Panc1 (cell line): Measurements from ENCODE around the gene RWDD4. TPM values are rescaled to one million over a fixed set of nuclear protein-coding genes. Genes with fewer than 3 reads are reported as not detected.

ENCODE experiments used
- ATAC-seq: fragments of 200-7000 bp; cut with Tn5 transposase; 2 replicates; pipeline ENCODE4 v1.9.1; 2020; ENCODE audit warnings: mild to moderate bottlenecking, moderate library complexity
- BruUV-seq: library from RNA; stranded (reverse); fragments of 400-500 nt; replicated peaks from 2 replicates; lab custom pipeline; 2021; lab: Mats Ljungman, UMichigan
- CTCF ChIA-PET: fragments of 300-600 bp; sonication (Branson Sonifier 250); formaldehyde crosslinking; loops from one replicate; lab custom pipeline; 2022; ENCODE audit warnings: antibody characterized with exemption; lab: Charles Lee
- POLR2A ChIA-PET: fragments of 300-600 bp; sonication (Branson Sonifier 250); formaldehyde crosslinking; loops from one replicate; lab custom pipeline; 2022; ENCODE audit warnings: antibody characterized with exemption; lab: Charles Lee
- DNase-seq: peaks from one replicate; pipeline ENCODE4 v3.0.0-alpha.2; 2010; ENCODE audit warnings: low read depth, low spot score
- H3K27ac ChIP-seq: 2 replicates; pipeline ENCODE4 v1.5.1; 2011; ENCODE audit warnings: mild to moderate bottlenecking, low read length, inconsistent platforms
- H3K27me3 ChIP-seq: fragments of 200-500 bp; sonication (Bioruptor generic); 2 replicates; pipeline ENCODE4 v1.6.0; 2014; ENCODE audit warnings: low read length, inconsistent platforms; ENCODE audit not compliant: control insufficient read depth, insufficient read depth
- H3K36me3 ChIP-seq: fragments of 200-500 bp; sonication (Bioruptor generic); 2 replicates; pipeline ENCODE4 v1.5.1; 2014; ENCODE audit warnings: inconsistent platforms, mild to moderate bottlenecking, low read length, moderate library complexity; ENCODE audit not compliant: control insufficient read depth, insufficient read depth
- H3K4me1 ChIP-seq: 2 replicates; pipeline ENCODE4 v1.5.1; 2011; ENCODE audit warnings: inconsistent platforms, mild to moderate bottlenecking, low read length, moderate library complexity; ENCODE audit not compliant: control insufficient read depth, insufficient read depth
- H3K4me3 ChIP-seq, 2 experiments: 2 replicates each; pipeline ENCODE4 v1.5.1; 2011 to 2012; ENCODE audit warnings: low read depth in 2 of 2, low read length in 2 of 2, mild to moderate bottlenecking in 2 of 2, inconsistent platforms in 1 of 2, moderate library complexity in 1 of 2
- H3K9me3 ChIP-seq: fragments of 200-500 bp; sonication (Bioruptor generic); 2 replicates; pipeline ENCODE4 v1.5.1; 2014; ENCODE audit warnings: low read depth, mild to moderate bottlenecking, inconsistent platforms, low read length, moderate library complexity; ENCODE audit not compliant: control insufficient read depth, insufficient read depth
- CTCF ChIP-seq: fragments of 450-650 bp; IDR thresholded peaks from 2 replicates; pipeline ENCODE4 v1.5.1; 2017; ENCODE audit warnings: mild to moderate bottlenecking
- POLR2AphosphoS5 ChIP-seq: IDR thresholded peaks from 2 replicates; pipeline ENCODE4 v1.6.1; 2012; ENCODE audit warnings: mild to moderate bottlenecking, low read depth, low read length, moderate library complexity
- REST ChIP-seq, 2 experiments: IDR thresholded peaks; 2 replicates each; pipeline ENCODE4 v1.6.1; 2011 to 2012; ENCODE audit warnings: low read depth in 2 of 2, control low read depth in 1 of 2, low read length in 1 of 2, mild to moderate bottlenecking in 1 of 2, moderate library complexity in 1 of 2; ENCODE audit not compliant: insufficient read depth in 1 of 2
- SIN3A ChIP-seq: IDR thresholded peaks from 2 replicates; pipeline ENCODE4 v1.6.1; 2012; ENCODE audit warnings: low read depth, mild to moderate bottlenecking, low read length, moderate library complexity, borderline replicate concordance; ENCODE audit not compliant: insufficient read depth
- TCF7L2 ChIP-seq: IDR thresholded peaks from 2 replicates; pipeline ENCODE4 v1.6.1; 2011; ENCODE audit warnings: mild to moderate bottlenecking, low read depth, low read length, inconsistent platforms
- in situ Hi-C: cut with HindIII; loops from 2 replicates; pipeline ENCODE4 v1.10.0; 2016; ENCODE audit warnings: low sequenced_read_pairs, low pct_unique_long_range_greater_than_20kb
- intact Hi-C: fragments of 100-400 bp; cut with micrococcal nuclease; formaldehyde crosslinking; loops from one replicate; pipeline ENCODE4 v1.10.0; 2022; ENCODE audit not compliant: unreplicated experiment
- total RNA-seq: library from RNA; stranded (reverse); gene quantifications from one replicate; pipeline ENCODE4 v1.2.1, GENCODE V29; 2021; ENCODE audit not compliant: unreplicated experiment

Gene RWDD4
- total RNA-seq, 1 experiment from 2014 or later: 27.4 TPM

- intact Hi-C loops: no loop called here
- DNase-seq: no peak
- ChIA-PET POLR2A (no interaction called here), CTCF (no interaction called here)
- Histone ChIP-seq H3K4me1 (no peaks in the 10 kb centered on the region), H3K4me3 (no peak overlapping the region), H3K27ac (no peak overlapping the region), H3K9me3 (peaks cover 5% of the 10 kb centered on the region; the same call in 1 of the 2 replicates), H3K27me3 (no peaks in the 10 kb centered on the region), H3K36me3 (peaks cover 4% of the 10 kb centered on the region; the same call in 1 of the 2 replicates)
- ATAC-seq: no peak
- in situ Hi-C loops: no loop called here
- TF ChIP-seq POLR2AphosphoS5 (no peak), TCF7L2 (no peak), SIN3A (no peak), REST (IDR thresholded peaks at IDR 0.05; ENCODE audit: insufficient read depth in 1 of 2, low read depth in 2 of 2, low read length in 1 of 2) (no peak), CTCF (no peak)
- BruUV-seq: no TSS peak
These were observed 41.4 kb upstream of the RWDD4 start for GRCh38 chr4:183700407-183700806.

GRCh38 chr4:183698909-183699308 is 39.9 kb upstream of the RWDD4 start:
- Histone ChIP-seq H3K27me3 (no peaks in the 10 kb centered on the region), H3K9me3 (peaks cover 5% of the 10 kb centered on the region; the same call in 1 of the 2 replicates), H3K27ac (no peak overlapping the region), H3K36me3 (peaks cover 7% of the 10 kb centered on the region; the same call in 1 of the 2 replicates), H3K4me3 (no peak overlapping the region), H3K4me1 (no peaks in the 10 kb centered on the region)
- no TSS peak for BruUV-seq
- CTCF ChIA-PET: no interaction called here
- no peak for DNase-seq
- in situ Hi-C loops: no loop called here
- intact Hi-C loops: no loop called here
- POLR2A ChIA-PET: interaction anchor here (1.6 kb wide), 1 partner anchor 15 kb away, joined by 3 read pairs; no protein-coding TSS in a partner anchor
- TF ChIP-seq REST (IDR thresholded peaks at IDR 0.05; ENCODE audit: insufficient read depth in 1 of 2, low read depth in 2 of 2, low read length in 1 of 2): no peak
- no peak for TF ChIP-seq CTCF
- TF ChIP-seq SIN3A: no peak
- TF ChIP-seq POLR2AphosphoS5: no peak
- TF ChIP-seq TCF7L2: no peak
- ATAC-seq: no peak
